ENCODE data around the gene DLG2. TPM values are rescaled to one million over a fixed set of nuclear protein-coding genes. Genes with fewer than 3 reads are reported as not detected.

DLG2 gene
- total RNA-seq, 3 donors from 2014 or later (not counting 1 experiment from before 2014, with no cell fraction given): 1.7 to 2.9 (median 2.2) TPM

GRCh38 chr11:84264066-84264465 lies 1363.1 kb downstream of the DLG2 start:
- no peak for TF ChIP-seq CTCF (IDR thresholded peaks at IDR 0.05)
- intact Hi-C loops (cut with micrococcal nuclease): no loop called here
- ATAC-seq (no peak), DNase-seq (no peak)
- Mint-ChIP-seq H3K36me3 (no peaks in the 10 kb centered on the region), H3K4me1 (no peaks in the 10 kb centered on the region), H3K27me3 (ENCODE audit: low read depth in 2 of 2) (no peaks in the 10 kb centered on the region), H3K9me3 (peaks cover 8 to 12% of the 10 kb centered on the region in 2 donors), H3K4me3 (no peak overlapping the region), H3K27ac (no peak overlapping the region)
- Histone ChIP-seq H3K4me1 (ENCODE audit: control insufficient read depth, insufficient read depth, low read length) (no peaks in the 10 kb centered on the region), H3K27ac (ENCODE audit: low read length) (no peak overlapping the region), H3K27me3 (ENCODE audit: control insufficient read depth, insufficient read depth, low read length) (no peaks in the 10 kb centered on the region), H3K9me3 (ENCODE audit: control insufficient read depth, insufficient read depth, low read length) (no peaks in the 10 kb centered on the region), H3K4me3 (ENCODE audit: low read length) (no peak overlapping the region), H3K36me3 (ENCODE audit: control insufficient read depth, insufficient read depth, low read length) (no peaks in the 10 kb centered on the region)
- WGBS (ENCODE audit: insufficient coverage): 63% methylated on average over 1 of the region's 1 CpG

GRCh38 chr11:84261707-84262106 lies 1365.4 kb downstream of the DLG2 start:
- ATAC-seq (no peak), DNase-seq (no peak)
- no peaks in the 10 kb centered on the region for H3K36me3 Mint-ChIP-seq
- Histone ChIP-seq H3K27me3 (ENCODE audit: control insufficient read depth, insufficient read depth, low read length) (no peaks in the 10 kb centered on the region), H3K27ac (ENCODE audit: low read length) (no peak overlapping the region), H3K4me1 (ENCODE audit: control insufficient read depth, insufficient read depth, low read length) (no peaks in the 10 kb centered on the region), H3K36me3 (ENCODE audit: control insufficient read depth, insufficient read depth, low read length) (no peaks in the 10 kb centered on the region), H3K4me3 (ENCODE audit: low read length) (no peak overlapping the region), H3K9me3 (ENCODE audit: control insufficient read depth, insufficient read depth, low read length) (no peaks in the 10 kb centered on the region)
- TF ChIP-seq CTCF (IDR thresholded peaks at IDR 0.05): no peak
- H3K9me3 Mint-ChIP-seq: peaks cover 7 to 12% of the 10 kb centered on the region in 2 donors
- no peak overlapping the region for H3K4me3 Mint-ChIP-seq
- no peak overlapping the region for H3K27ac Mint-ChIP-seq
- no peaks in the 10 kb centered on the region for H3K27me3 Mint-ChIP-seq (ENCODE audit: low read depth in 2 of 2)
- intact Hi-C loops (cut with micrococcal nuclease): no loop called here
- no peaks in the 10 kb centered on the region for H3K4me1 Mint-ChIP-seq

GRCh38 chr11:84260862-84261261 lies 1366.3 kb downstream of the DLG2 start:
- H3K4me3 ChIP-seq (ENCODE audit: low read length): no peak overlapping the region
- ATAC-seq (no peak), DNase-seq (no peak)
- H3K36me3 Mint-ChIP-seq: no peaks in the 10 kb centered on the region
- no peak for TF ChIP-seq CTCF (IDR thresholded peaks at IDR 0.05)
- H3K27ac Mint-ChIP-seq: no peak overlapping the region
- intact Hi-C loops (cut with micrococcal nuclease): no loop called here
- H3K4me3 Mint-ChIP-seq: no peak overlapping the region
- H3K4me1 ChIP-seq (ENCODE audit: control insufficient read depth, insufficient read depth, low read length): no peaks in the 10 kb centered on the region
- no peaks in the 10 kb centered on the region for H3K27me3 ChIP-seq (ENCODE audit: control insufficient read depth, insufficient read depth, low read length)
- H3K36me3 ChIP-seq (ENCODE audit: control insufficient read depth, insufficient read depth, low read length): no peaks in the 10 kb centered on the region
- H3K9me3 Mint-ChIP-seq: peaks cover 10 to 14% of the 10 kb centered on the region in 2 donors
- no peaks in the 10 kb centered on the region for H3K9me3 ChIP-seq (ENCODE audit: control insufficient read depth, insufficient read depth, low read length)
- H3K4me1 Mint-ChIP-seq: no peaks in the 10 kb centered on the region
- 38% methylated on average over 1 of the region's 1 CpG for WGBS (ENCODE audit: insufficient coverage)
- H3K27ac ChIP-seq (ENCODE audit: low read length): no peak overlapping the region
- no peaks in the 10 kb centered on the region for H3K27me3 Mint-ChIP-seq (ENCODE audit: low read depth in 2 of 2)

- H3K9me3 Mint-ChIP-seq: peaks cover 8 to 14% of the 10 kb centered on the region in 2 donors
- Histone ChIP-seq H3K36me3 (ENCODE audit: control insufficient read depth, insufficient read depth, low read length) (no peaks in the 10 kb centered on the region), H3K9me3 (ENCODE audit: control insufficient read depth, insufficient read depth, low read length) (no peaks in the 10 kb centered on the region), H3K4me1 (ENCODE audit: control insufficient read depth, insufficient read depth, low read length) (no peaks in the 10 kb centered on the region), H3K4me3 (ENCODE audit: low read length) (no peak overlapping the region), H3K27me3 (ENCODE audit: control insufficient read depth, insufficient read depth, low read length) (no peaks in the 10 kb centered on the region), H3K27ac (ENCODE audit: low read length) (no peak overlapping the region)
- no peaks in the 10 kb centered on the region for H3K27me3 Mint-ChIP-seq (ENCODE audit: low read depth in 2 of 2)
- no peak for DNase-seq
- no peak overlapping the region for H3K4me3 Mint-ChIP-seq
- H3K4me1 Mint-ChIP-seq: no peaks in the 10 kb centered on the region
- no peaks in the 10 kb centered on the region for H3K36me3 Mint-ChIP-seq
- no peak overlapping the region for H3K27ac Mint-ChIP-seq
- no CpG with 5 or more reads among the region's 1 CpG for WGBS (ENCODE audit: insufficient coverage)
- intact Hi-C loops (cut with micrococcal nuclease): no loop called here
- TF ChIP-seq CTCF (IDR thresholded peaks at IDR 0.05): no peak
- ATAC-seq: no peak
These were observed 1370.5 kb downstream of the DLG2 start for GRCh38 chr11:84256618-84257017.
